GM18511 (cell line): ENCODE data around the gene CCDC146.
"Not testable (repeated sequence)": the region's sequence is repeated elsewhere in the genome, so short reads cannot be mapped to it uniquely, and the experiment has no call there.

Experiments used
- ATAC-seq: cut with Tn5 transposase; IDR thresholded peaks from one replicate; pipeline ENCODE4 v1.9.1; 2021; ENCODE audit warnings: mild to moderate bottlenecking, moderate library complexity; ENCODE audit not compliant: unreplicated experiment

CCDC146 gene, protein sequence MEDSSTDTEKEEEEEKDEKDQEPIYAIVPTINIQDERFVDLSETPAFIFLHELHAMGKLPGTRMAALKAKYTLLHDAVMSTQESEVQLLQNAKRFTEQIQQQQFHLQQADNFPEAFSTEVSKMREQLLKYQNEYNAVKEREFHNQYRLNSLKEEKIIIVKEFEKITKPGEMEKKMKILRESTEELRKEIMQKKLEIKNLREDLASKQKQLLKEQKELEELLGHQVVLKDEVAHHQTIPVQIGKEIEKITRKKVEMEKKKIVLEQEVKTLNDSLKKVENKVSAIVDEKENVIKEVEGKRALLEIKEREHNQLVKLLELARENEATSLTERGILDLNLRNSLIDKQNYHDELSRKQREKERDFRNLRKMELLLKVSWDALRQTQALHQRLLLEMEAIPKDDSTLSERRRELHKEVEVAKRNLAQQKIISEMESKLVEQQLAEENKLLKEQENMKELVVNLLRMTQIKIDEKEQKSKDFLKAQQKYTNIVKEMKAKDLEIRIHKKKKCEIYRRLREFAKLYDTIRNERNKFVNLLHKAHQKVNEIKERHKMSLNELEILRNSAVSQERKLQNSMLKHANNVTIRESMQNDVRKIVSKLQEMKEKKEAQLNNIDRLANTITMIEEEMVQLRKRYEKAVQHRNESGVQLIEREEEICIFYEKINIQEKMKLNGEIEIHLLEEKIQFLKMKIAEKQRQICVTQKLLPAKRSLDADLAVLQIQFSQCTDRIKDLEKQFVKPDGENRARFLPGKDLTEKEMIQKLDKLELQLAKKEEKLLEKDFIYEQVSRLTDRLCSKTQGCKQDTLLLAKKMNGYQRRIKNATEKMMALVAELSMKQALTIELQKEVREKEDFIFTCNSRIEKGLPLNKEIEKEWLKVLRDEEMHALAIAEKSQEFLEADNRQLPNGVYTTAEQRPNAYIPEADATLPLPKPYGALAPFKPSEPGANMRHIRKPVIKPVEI

GRCh38 chr7:77121860-77122681 is at the start of gene CCDC146:
TSS of gene CCDC146 (plus strand) at chr7:77122615. CDS start at chr7:77167669, 45,054 bp downstream.
- ATAC-seq, result peak; percentile 98

- not testable (repeated sequence) for ATAC-seq
These were observed 47.5 kb upstream of the CCDC146 start for GRCh38 chr7:77074786-77075396.

GRCh38 chr7:77077060-77077459 is 45.4 kb upstream of the CCDC146 start:
- ATAC-seq, result not testable (repeated sequence)

DNA sequence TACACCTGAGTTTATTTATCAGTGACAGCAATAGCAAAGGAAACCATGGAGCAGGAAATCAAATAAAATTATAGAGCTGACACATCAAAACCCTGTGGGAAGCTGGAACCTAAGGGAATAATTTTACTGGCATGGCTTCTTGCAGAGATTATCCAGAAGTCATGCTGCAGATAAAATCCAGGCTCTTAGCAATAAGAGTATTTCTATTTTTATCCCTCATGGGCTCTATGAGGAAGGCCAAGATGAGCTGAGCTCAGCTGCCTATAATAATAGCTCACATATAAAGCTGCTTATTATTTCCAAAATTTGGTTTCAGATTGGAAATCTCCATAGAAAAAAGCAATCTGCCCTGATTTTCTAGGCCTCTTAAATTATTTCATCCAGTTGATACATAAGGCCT is 43.3 kb upstream of the CCDC146 start:
- not testable (repeated sequence) for ATAC-seq

- ATAC-seq, result not testable (repeated sequence)
These were observed 42.8 kb upstream of the CCDC146 start for GRCh38 chr7:77079624-77080023.

GRCh38 chr7:77080236-77080635 is 42.2 kb upstream of the CCDC146 start:
- not testable (repeated sequence) for ATAC-seq

- ATAC-seq, result not testable (repeated sequence)
These were observed 40.2 kb upstream of the CCDC146 start for GRCh38 chr7:77082192-77082591.

GRCh38 chr7:77092301-77092700 is 30.1 kb upstream of the CCDC146 start:
- ATAC-seq, result not testable (repeated sequence)

- ATAC-seq, result not testable (repeated sequence)
These were observed 21.9 kb upstream of the CCDC146 start for GRCh38 chr7:77100501-77100900.

DNA sequence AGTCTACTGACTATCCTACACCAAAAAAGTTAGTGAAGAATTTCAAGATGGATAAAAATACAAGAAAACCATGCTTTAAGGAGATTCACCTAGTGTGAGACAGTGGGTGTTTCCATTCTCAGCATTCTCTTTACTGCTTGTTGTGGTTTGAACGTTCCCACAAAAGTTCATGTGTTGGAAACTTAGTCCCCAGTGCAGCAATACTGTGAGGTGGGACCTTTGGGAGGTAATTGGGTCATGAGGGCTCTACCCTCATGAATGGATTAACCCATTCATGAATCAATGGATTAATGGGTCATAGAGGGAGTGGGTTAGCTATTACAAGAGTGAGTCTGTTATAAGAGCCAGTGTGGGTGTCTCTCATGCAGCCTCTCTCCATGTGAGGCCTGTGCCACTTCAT is 21.2 kb upstream of the CCDC146 start:
- not testable (repeated sequence) for ATAC-seq

DNA sequence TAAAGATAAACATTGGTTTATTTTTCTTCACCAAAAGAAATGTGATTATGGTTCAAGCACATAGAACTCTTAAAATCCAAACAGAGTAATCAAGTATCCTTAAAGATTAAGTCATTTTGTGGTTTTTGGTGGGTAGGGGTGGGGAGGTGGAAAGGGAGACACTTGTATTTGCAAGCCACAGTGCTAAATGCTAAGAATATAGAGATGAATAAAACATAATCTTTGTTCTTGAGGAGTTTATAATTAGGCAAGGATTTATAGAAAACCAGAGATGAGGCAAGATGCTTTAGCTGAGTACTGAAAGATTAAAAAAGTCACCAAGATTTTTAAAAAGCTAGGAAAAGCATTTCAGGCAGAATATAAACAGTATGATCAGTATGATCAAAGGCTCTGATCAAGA is 19.7 kb upstream of the CCDC146 start:
- not testable (repeated sequence) for ATAC-seq

DNA sequence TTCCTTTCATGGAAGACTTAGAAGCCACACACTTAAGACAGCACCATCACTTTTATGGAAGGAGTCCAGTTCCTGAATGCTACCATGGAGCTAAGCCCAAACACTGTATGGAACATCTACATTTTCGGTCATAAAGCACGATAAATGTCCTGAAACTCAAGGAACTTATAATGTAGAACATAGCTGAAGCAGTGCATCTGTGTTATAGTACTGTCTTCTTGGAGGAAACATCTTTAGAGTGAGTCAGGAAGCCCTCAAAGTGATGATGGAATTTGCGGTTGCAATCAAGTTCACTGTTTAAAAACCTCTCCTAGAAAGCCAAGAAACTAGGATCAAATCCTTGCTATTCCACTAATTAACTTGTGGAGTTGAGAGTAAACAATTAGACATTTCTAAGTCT is 16.5 kb upstream of the CCDC146 start:
- ATAC-seq, result not testable (repeated sequence)

DNA sequence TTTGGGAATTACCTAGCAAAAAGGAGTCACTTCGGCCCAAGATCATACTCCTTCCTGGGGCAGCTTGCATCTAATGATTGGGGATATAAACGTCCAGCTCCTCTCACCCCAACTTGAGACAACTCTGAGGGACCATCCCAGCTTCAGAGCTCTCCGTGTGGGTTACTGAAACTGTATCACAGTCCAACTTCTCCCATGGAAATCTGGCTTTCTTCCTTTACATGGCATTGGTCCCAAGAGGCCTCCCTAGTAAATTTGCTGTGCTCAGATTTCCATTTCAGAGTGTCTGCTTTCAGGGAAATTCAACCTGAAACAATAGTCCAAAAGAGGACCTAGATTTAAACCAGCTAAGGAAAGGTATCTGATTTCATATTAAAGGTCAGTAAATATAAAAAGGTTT is 14.8 kb upstream of the CCDC146 start:
- not testable (repeated sequence) for ATAC-seq

DNA sequence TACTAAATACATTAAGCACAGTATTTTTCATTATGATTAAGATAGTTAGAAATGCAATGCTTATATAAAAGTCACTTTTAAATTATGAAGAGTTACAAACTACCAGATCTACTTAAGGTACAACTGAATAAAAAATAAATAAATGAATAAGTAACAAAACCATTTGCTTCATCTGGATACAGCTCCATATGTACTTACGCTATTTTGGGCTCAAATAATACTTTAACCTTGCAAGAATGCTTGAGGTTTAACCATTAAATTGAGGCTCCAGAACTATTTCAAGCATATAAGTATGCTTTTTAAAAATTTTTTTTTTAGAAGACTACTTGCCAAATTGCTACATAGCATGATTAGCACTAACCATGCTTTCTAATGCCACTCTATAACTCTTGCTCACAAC is 14.1 kb upstream of the CCDC146 start:
- not testable (repeated sequence) for ATAC-seq

DNA sequence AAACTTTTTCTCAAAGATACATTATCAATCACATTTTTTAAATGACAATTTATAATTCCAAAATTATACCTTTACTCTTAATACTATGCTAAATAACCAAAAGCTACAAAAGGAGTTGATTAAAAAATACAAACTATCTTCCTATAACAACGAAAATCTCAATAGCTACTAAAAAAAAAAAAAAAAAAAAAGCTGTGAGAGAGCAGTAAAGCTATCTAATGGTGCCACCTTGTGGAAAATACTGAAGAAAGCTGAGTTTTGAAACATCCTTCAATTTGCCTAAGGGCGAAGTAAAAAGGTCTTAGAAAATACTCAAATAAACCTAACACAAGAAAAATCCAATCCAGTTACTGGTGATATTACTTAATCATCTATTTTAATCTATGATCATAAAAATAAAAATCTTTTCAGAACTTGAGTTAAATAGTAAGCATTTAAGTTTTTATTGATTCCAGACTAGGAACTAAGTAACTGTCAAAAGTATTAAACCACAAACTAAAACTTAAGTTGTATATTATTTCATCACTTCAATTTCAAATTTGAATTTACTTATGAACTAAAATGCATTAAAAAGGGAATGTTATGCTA is 9.6 kb upstream of the CCDC146 start:
- not testable (repeated sequence) for ATAC-seq

DNA sequence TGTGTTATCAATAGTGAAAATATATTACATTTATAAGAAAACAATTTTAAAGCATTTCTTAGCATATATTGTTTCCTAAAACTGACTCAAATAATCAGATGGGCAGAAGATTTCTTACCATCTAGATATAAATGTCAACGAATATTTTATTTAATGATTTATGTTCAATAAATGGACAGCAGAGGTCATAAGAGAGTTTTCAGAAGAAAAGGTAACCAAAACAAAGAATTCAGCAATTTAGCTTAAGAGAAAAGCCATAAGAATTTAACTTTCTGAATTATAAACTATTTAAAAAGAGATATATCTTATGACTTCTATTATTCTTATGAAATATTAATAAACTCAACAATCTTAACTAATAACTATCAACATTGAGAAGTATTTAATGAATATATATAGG is 3.1 kb downstream of the CCDC146 start:
- not testable (repeated sequence) for ATAC-seq

- ATAC-seq, result not testable (repeated sequence)
These were observed 4.6 kb downstream of the CCDC146 start for GRCh38 chr7:77127009-77127408.

GRCh38 chr7:77128582-77129410 is 6.4 kb downstream of the CCDC146 start:
- peak; percentile 87 for ATAC-seq

GRCh38 chr7:77131781-77132180 is 9.4 kb downstream of the CCDC146 start:
- not testable (repeated sequence) for ATAC-seq
